ENCODE measurements around the gene LAMTOR5. TPM values are rescaled to one million over a fixed set of nuclear protein-coding genes. Genes with fewer than 3 reads are reported as not detected.
"Not testable (repeated sequence)": the region's sequence is repeated elsewhere in the genome, so short reads cannot be mapped to it uniquely, and the experiment has no call there.

The LAMTOR5 gene
- total and polyA plus RNA-seq, 7 donors = 61.2 to 543 (median 117) TPM

DNA sequence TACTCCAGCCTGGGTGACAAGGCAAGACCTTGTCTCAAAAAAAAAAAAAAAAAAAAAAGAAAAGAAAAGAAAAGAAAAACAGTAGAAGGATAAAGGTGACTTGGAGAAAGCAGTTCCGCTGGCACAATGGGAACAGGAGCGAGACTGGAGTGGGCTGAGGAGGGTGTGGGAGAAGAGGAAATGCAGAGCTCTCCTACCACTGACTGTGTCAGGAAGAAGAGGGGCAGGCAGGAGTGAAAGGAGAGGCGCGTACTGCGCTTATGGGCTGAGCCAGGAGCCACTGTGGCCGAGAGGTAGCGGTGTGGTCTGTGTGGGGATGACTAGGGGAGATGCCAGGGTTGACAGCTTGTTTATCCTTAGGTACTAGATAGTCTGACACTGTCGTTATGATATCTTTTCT, 37.1 kb upstream of the LAMTOR5 start:
- Histone ChIP-seq H3K9me3 (no peaks in the 10 kb centered on the region), H3K4me1 (no peaks in the 10 kb centered on the region), H3K36me3 (no peaks in the 10 kb centered on the region), H3K4me3 (no peak overlapping the region), H3K27ac (no peak overlapping the region), H3K27me3 (no peaks in the 10 kb centered on the region)
- no peak for DNase-seq
- intact Hi-C loops (cut with DNase I) = no loop called here
- TF ChIP-seq POLR2AphosphoS5 (IDR thresholded peaks at IDR 0.05) (no peak), CTCF (IDR thresholded peaks at IDR 0.05) (no peak), EP300 (IDR thresholded peaks at IDR 0.05) (no peak)
- 82 to 84% methylated on average over 8 of the region's 8 CpGs for WGBS, 2 donors

DNA sequence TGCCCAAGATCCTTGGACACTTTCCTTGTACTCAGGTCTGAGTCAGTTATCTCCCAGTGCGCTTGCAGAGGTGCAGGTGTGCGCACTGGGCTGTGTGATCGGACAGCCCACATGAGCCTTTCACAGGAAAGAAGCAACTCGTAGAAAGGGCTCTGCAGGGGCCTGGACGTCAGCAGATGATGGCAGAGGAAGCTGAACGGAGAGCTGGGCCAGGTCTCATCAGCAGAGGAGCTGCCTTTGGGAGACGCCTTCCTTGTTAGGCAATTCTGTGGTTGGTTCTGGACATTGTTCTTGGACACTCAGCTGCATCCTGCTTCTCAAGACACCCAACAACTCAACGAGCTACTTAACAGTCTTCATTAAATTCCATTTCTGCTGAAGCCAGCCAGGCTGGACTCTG, 36.0 kb upstream of the LAMTOR5 start:
- TF ChIP-seq EP300 (IDR thresholded peaks at IDR 0.05) (no peak), POLR2AphosphoS5 (IDR thresholded peaks at IDR 0.05) (no peak), CTCF (IDR thresholded peaks at IDR 0.05) (no peak), POLR2A (IDR thresholded peaks at IDR 0.05) (no peak)
- H3K9me3 ChIP-seq = no peaks in the 10 kb centered on the region
- H3K4me1 ChIP-seq = no peaks in the 10 kb centered on the region
- no peaks in the 10 kb centered on the region for H3K36me3 ChIP-seq
- H3K27me3 ChIP-seq = no peaks in the 10 kb centered on the region
- H3K27ac ChIP-seq = no peak overlapping the region
- no peak for DNase-seq
- 81 to 85% methylated on average over 8 of the region's 8 CpGs for WGBS, 2 donors
- intact Hi-C loops (cut with DNase I) = no loop called here
- no peak overlapping the region for H3K4me3 ChIP-seq

GRCh38 chr1:110441888-110442287, 34.4 kb upstream of the LAMTOR5 start:
- no peak for TF ChIP-seq EP300 (IDR thresholded peaks at IDR 0.05)
- TF ChIP-seq POLR2AphosphoS5 (IDR thresholded peaks at IDR 0.05) = no peak
- TF ChIP-seq POLR2A (IDR thresholded peaks at IDR 0.05) = no peak
- no peak for TF ChIP-seq CTCF (IDR thresholded peaks at IDR 0.05)
- H3K4me3 ChIP-seq = no peak overlapping the region
- no peaks in the 10 kb centered on the region for H3K27me3 ChIP-seq
- H3K9me3 ChIP-seq = no peaks in the 10 kb centered on the region
- intact Hi-C loops (cut with DNase I) = no loop called here
- DNase-seq = no peak
- no peaks in the 10 kb centered on the region for H3K4me1 ChIP-seq
- no peaks in the 10 kb centered on the region for H3K36me3 ChIP-seq
- no peak overlapping the region for H3K27ac ChIP-seq

DNA sequence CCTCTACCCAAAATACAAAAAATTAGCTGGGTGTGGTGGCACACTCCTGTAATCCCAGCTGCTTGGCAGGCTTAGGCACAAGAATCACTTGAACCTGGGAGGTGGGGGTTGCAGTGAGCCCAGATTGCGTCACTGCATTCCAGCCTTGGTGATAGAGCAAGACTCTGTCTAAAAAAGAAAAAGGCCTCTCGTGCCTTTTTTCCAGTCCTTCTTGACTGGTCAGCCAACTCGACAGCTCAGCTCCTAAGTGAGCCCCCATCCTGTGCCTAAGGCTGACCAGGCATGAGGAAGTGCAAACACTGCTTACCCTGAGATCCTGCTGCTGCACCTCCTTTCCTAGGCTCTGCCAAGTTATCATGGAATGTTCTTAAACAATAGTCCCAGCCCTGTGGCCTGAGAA, 33.4 kb upstream of the LAMTOR5 start:
- no peak for TF ChIP-seq POLR2A (IDR thresholded peaks at IDR 0.05)
- no peak for TF ChIP-seq POLR2AphosphoS5 (IDR thresholded peaks at IDR 0.05)
- TF ChIP-seq CTCF (IDR thresholded peaks at IDR 0.05) = no peak
- no peak for TF ChIP-seq EP300 (IDR thresholded peaks at IDR 0.05)
- Histone ChIP-seq H3K4me3 (no peak overlapping the region), H3K4me1 (no peaks in the 10 kb centered on the region), H3K9me3 (no peaks in the 10 kb centered on the region), H3K36me3 (no peaks in the 10 kb centered on the region), H3K27ac (no peak overlapping the region), H3K27me3 (no peaks in the 10 kb centered on the region)
- WGBS, 2 donors = 69 to 87% methylated on average over 3 of the region's 3 CpGs
- DNase-seq = no peak
- intact Hi-C loops (cut with DNase I) = no loop called here

- H3K4me3 ChIP-seq; H3K27ac ChIP-seq; intact Hi-C loops (cut with DNase I); H3K27me3 ChIP-seq; DNase-seq; H3K36me3 ChIP-seq; H3K4me1 ChIP-seq; H3K9me3 ChIP-seq: not testable (repeated sequence)
- 89 to 92% methylated on average over 3 of the region's 3 CpGs for WGBS, 2 donors
Measured at GRCh38 chr1:110439873-110440272, 32.4 kb upstream of the LAMTOR5 start.

All from sigmoid colon (tissue), 7 donors.